Effector CD4-positive, alpha-beta T cell (primary cell): ENCODE results near the gene ADCY5.

Experiments
- DNase-seq: peaks from one replicate; pipeline ENCODE4 v3.0.0-alpha.2; 2020

Gene ADCY5

DNA sequence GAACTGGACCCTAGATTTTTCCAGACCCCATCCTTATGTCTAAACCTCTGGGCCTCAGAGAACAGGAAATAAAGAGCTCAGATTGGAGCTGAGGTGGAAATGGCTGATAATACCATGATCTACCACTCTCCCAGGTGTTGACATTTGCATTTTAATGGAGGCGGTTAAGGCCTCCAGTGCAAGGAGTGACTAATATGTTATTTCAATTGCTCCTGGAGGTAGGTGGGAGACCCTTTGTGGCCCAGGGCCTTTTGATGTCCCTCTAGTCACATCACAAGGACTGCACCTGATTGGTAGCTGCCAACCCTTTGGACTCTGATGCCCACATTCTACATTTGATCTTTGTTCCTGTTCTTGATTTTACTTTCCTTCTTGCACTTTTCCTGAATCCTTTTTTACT lies 9.0 kb upstream of the ADCY5 start:
- DNase-seq: no peak

DNA sequence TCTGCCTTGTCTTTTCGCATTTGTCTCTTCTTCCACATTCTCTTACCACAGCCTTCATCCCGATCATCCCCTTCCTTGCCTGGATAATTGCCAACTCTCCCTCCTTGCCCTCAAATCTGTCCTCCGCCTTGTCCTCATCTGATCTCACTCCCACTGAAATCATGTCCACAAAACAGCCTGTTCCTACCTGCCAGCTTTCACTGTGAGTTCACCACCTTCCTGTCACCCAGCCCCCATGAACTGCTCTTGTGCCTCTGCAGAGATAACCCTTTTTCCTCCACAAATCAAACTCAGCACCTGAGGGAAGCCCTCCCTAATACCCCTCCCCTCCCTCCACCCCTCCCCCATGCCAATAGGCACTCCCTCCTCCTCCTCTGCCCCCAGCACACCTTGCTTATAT lies 4.8 kb upstream of the ADCY5 start:
- no peak for DNase-seq

DNA sequence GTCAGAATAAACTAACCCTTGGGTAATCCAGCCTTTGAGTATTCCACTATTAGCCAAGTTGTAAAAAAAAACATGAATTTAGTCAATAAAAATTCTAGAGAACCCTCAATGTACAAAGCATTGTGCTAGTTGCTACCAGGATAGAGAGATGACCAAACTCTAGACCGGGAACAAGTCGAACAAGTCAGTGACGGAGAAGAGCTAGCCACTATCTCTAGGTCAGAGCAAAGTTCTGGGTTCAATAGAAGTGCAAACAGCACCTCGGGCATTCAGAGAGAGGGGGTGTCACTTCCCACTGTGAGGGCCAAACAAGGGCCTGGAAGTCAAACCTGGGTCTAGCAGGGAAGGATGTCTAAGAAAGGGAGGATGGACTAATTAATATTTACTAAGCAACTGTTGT lies 2.3 kb upstream of the ADCY5 start:
- DNase-seq: no peak

DNA sequence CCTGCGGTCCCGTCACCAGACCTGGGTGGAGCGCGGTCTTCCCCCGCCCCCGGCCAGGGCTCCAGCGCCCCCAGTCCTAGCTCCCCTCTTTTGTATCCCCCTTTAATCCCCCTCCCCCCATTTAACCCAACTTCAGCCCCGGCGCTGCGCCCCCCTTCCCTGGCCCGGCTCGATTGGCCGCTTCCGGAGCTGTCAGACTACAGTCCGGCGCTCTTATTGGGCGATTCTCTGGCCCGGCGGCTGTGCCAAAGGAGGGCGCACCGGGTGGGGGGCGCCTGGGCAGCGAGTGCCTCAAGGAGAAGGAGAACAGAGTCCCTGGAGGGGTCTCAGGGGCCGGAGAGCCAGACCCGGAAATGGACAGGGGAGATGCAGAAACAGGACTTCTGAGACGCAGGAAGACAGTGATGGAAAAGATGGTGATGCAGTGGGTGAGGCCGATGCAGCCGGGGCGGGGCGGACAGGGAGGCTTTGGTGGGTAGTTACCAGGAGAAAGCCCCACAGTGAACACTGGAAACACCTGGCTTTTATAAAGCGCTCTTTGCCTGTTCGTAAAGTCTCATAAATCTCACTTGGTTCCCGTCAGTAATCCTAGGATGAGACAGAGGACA lies 1.2 kb upstream of the ADCY5 start:
- DNase-seq: no peak

DNA sequence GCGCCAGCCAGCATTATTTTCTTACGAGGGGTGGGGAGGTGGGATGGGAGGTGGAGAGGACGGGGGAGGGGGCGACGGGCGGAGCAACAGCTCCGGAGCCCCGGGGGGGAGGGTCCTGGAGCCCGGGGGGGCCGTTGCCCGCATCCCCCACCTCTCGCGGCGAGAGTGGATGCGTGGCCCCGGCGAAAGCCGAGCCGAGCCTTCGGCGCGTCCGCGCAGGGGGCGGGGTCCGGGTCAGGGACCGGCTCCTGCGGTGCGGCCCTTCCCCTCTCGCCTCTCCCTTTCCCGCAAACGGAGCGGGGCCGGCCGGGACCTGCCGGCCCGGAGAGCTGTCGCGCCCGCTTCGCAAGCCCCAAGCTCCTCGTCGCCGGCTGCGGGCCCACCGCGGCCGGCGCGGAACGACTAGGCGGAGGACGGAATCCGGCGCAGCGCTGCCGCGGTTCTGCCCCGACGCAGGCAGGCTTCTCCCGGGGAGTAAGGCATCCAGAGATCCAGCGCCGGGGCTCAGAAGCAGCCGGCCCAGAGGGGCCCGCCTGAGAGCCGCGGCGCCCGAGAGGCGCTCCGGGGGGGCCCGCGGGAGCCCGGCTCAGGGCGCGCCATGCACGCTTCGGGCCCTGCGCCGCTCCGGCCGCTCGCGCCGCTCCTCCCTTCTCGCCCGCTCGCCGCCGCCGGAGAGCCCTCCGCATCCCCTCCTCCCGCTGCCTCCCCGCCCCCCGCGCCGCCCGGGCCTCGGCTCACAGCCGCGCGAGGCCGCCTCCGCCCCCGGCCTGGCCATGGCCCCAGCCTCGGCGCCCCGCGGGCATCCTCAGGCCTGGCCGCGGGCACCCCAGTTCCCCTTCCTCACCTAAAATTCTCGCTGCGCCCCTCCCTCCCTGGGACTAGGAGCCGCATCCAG lies 459 bp upstream of the ADCY5 start:
- DNase-seq: no peak

DNA sequence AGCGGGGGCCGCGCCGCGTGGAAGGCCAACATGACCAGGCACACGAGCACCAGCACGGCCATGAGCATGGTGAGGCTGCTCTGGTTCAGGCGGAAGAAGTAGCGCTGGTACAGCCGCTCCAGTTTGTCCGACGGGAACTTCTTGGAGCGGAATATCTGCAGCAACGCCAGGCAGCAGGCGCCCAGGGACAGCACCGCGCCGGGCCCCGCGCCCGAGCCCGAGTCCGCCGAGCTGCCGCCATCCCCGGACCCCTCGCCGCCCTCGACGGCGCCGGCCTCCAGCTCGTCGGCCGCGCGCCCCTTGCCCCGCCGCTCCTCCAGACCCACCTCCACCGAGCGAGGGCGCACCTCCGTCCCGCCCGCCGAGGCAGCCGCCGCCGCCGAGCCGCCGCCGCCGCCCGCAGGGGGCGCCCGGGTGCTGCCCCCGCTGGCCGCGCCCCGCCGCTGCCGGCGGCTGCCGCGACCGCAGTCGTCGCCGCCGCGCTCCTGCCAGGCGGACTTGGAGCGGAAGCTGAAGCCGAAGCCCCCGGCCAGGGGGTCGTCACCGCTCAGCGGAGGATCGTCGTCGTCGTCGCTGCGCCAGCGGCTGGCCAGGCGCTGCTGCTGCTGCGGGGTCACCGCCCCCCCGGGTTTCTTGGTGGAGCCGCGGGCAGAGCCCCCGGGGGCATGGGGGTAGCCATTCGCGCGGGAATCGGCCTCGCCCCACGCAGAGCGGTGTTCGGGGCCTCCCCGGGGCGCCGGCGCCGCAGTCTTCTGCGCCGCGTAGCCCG lies 957 bp downstream of the ADCY5 start:
- peak; percentile 11 for DNase-seq

DNA sequence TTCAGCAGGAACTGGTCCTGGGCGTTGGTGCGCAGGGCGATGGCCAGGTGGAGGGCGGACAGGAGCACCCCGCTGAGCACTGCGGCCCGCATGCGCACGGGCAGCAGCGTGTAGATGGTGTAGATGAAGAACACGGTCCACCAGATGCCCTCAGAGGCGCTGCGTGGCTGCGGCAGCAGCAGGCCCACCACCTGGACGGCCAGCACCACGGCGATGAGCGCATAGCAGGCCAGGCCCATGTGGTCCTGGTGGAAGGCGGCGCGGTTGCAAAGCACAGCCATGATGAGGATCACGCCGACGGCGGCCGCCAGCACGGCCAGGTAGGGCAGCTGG lies 1.5 kb downstream of the ADCY5 start:
- no peak for DNase-seq

DNA sequence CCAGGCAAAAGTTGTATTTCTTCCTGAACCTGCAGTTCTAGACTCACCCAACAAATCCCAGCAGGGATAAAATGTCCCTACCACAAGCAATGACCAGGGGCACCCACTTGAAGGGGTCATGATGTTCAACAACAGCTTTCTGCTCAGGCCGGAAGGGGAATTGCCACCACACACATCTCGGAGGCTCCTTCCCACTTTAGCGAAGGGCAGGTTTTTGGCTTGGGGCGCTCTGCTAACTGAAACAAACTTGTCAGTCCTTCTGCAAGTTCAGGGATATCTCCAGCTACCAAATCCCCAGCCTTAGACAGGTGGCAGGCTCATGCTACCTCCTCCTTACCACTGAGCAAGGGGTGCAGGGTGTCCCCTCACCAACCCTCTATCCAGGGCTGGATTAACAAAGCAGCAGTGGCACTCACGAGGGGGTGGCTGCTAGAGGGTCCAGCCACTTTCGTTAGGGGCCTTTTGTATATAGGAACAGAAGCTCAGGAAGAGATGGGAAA lies 2.2 kb downstream of the ADCY5 start:
- DNase-seq: no peak

DNA sequence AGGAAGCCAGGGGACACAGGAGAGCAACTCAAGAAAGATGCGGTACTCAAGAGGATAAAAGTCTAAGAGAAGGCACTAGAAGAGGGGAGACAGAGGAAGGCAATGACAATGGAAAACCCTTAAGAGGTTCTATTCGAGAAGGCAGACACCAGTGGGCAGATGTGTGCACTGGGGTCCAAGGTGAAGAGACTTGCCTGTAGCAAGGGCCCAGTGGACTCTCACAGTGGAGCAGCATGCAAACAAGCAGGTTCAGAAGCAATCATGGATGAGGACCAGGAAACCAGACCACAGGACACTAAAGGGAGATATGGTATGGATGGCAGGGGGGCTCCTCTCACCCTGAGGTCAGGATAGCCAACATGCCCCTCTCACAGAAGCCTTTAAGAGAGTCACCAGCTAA lies 2.7 kb downstream of the ADCY5 start:
- DNase-seq: no peak

DNA sequence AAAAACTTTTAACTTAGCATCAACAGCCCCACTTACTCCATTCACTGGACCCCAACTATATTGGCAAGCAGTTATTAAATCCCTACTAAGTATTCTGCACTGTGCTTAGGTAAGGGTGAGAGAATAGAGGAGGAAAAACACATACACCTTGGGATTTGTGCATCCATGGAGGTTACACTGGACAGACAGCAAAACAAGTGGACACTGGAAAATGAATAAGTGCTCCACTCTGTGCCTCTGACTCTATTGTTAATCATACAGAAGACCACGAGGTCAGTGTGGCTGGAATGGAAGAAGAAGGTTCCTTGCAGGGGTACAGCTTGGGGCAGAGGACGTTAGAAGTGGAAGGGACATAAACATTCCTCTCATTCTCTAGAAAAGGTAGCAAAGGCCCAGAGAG lies 3.2 kb downstream of the ADCY5 start:
- DNase-seq: no peak

DNA sequence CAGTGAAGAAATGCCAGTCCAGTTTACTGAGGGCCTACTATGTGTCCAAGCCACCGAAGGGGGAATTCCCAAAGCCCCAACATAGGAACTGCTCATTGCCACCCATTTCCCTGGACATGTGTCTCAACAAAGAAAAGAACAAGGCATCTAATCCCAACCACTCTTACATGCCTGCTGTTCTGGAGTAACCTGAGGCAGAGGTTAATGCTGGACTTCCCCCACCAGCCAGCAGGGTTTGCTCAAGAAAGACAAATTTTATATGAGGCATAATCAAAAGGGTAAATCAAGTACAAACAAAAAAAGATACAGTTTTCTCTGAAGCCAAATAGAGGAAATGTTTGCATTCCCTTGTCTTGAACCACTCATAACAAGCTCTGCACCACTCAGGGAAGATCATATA lies 4.1 kb downstream of the ADCY5 start:
- no peak for DNase-seq

DNA sequence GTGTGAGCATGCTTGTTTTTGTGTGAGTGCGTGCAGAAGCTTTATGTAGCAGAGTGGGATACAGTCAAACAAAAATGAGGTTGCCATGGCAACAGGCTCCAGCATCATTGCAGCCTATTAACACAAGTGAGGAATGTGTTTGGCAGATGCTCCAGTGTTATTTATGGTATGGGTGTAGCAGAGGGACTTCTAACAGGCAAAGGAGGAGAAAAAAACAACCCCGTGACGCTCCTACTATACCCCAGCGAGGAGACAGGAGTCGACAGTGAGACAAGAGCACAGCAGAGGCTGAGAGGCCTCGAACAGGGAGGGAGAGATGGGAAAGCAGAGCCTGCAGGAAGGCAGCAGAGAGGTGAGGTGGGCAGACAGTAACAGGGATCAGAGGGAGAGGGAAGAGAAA lies 4.9 kb downstream of the ADCY5 start:
- no peak for DNase-seq

DNA sequence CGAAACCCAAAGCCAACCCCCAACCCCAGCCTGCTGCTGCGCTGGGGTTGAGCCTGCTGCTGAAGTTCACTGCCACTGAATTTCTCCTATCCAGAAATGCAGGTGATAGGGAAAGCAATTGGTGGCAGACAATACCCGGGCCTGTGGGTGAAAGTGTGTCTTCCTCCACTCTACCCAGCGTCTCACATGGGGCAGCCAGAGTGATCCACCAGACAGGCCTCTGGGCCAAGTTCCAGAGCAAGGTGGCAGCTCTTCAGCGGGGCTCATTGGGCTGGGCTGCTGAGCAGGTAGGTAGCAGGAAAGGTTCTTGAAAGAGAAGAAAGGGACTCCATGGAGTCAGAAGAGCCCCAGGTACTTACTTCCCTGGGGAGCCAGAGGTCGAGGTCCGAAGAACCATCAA lies 6.0 kb downstream of the ADCY5 start:
- no peak for DNase-seq

DNA sequence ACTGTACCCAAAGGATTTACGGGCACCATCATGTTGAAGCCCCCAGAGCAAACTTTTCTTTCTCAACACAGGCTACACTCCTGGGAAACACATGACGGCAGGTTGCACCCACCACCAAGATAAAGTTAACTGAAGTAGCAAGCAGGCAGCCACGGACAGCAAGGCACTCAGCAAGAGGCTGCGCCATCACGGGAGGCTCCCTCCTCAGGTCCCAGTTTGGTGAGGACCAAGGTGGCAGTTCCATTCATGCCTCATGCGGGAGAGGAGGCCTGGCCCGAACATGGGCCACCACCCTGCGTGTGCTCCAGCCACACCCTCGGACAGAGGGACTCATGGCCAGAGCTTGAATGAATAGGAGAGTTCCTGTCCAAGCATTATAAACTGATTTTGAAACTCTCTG lies 6.8 kb downstream of the ADCY5 start:
- no peak for DNase-seq

DNA sequence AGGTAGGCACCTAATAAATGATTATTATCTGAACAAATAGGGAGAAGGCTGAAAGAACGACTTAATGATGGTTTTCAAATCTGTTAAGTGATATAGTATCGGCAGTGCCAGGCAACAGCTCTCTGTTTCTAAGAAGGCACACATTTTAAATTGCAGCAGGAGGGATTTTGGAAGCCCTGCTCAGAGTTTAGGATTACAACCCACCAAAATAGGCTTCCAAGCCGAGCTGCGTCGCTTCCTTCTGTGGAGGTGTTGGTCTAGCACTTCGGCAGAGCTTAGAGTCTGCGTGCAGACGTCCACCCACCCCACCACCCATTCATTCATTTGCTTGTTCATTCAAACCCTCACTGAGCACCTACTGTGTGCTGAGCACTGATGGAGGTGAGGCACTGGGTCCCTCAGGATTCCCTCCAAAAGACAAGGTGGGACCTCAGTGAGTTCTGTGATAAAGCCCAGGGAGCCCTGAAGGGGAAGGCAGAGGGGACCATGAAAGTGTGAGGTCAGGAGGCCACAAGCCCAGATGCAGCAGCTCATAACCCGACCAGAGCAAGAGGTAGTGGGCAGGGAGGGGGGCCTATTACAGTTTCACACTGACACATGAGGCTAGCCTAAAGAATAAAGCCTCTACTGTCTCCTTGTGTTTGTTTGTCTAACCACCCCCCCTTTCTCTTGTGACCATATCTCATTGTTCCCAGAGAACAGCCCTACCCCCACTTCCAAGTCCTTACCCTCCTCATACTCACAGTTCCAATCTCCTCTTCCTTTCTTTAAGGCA lies 8.9 kb downstream of the ADCY5 start:
- no peak for DNase-seq

DNA sequence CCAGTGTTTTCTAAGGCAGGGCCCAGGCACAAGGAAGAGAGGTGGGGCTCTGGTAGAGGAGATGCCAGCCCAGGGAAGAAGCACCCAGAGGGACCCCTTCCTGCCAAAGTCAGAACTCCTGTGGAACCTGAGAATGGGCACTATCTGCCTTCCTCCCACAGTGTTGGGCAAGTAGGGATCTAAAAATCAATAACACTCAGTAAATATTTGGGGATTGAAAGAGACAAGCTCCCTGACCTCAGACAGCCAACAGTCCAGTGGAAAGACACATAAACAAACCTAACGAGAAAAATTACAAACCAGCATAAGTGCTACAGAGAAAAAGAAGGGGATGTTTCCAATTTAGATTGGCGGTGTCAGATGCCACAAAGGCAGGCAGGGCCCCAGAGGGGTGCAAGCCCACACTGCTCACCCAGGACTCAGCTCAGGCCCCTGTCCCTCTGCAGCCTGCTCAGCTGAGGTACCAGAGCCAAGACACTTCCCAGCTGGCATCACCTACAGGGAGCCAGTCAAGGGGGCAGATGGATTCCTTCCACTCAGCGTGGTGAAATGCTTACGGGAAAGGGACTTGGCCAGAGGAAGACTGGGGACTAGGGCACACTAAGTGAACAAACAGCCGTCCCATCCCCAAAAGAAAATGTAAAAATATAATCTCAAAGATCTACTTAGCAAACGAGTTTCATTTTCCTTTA lies 15.9 kb downstream of the ADCY5 start:
- DNase-seq: no peak

DNA sequence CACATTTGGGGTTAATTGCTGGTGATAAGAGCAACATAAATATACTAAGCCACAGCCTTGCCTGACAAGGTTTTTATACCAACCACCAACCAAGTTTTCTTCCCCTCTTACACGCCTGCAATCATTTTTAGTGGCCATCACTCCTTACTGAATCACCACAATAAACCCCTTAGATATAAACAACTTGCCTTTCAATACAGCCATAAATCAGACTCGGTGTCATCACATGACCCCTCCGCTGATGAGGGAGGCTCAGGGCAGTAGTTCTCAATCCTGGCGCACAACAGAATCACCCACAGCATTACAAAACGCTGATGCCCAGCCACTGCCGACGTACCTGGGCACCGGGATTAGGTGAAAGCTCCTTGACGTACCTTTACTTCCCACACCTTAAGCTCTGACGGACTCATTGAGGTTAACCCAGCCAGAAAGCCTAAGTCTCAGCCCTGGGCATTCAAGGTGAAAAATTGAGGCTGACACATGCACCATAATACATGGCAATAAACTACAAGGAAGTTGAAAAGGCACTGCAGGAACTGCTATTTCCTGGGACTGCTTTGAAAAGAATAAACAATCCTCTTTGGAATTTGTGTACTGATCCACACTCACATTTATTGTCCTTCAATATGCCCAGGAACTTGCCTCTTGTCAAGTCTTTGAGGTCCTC lies 17.1 kb downstream of the ADCY5 start:
- DNase-seq: no peak

DNA sequence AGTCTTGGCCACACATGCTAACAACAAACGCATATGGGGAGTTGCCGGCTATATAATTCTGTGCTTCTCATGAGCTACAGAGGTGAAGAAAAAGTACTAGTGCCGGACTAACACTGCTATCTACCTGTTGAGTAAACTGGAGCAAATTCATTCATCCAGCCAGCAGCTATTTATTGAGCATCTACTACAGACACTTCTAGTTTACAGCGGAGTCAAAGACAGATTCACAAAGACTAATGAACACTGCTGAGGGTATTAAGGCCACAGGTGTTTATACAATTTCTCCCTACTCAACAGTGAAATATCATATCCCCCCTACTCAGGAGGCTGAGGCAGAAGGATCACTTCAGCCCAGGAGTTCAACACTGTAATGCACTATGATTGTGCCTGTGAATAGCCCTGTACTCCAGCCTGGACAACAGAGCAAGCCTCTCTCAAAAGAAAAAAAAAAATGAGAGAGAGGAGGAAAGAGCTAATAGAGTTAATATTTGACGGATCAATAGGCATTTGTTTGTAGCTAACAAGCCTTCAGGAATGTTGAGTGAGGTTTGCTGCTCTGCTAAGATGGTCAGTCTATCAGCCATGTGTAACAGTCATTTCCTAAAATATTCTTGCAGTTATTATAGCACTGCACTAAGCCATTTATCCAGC lies 17.8 kb downstream of the ADCY5 start:
- DNase-seq: no peak

DNA sequence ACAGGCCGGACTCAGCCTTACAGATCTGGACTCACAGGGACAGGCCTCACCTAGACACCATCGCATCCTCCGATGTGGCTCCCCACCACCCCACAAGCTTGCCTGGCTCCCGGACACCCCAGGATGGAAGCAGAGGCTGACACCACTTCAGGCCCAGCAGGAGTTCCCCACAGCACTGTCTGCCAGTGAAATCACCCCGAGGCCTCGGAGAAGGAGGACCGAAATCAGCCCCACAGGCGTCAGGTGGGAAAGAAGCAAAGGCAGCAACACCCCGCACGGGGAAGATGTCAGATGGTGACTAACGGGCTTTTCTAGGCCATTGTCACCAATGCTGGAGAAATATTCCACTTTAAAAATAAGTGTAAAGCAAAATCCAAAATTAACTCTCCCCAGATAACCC lies 18.6 kb downstream of the ADCY5 start:
- no peak for DNase-seq

DNA sequence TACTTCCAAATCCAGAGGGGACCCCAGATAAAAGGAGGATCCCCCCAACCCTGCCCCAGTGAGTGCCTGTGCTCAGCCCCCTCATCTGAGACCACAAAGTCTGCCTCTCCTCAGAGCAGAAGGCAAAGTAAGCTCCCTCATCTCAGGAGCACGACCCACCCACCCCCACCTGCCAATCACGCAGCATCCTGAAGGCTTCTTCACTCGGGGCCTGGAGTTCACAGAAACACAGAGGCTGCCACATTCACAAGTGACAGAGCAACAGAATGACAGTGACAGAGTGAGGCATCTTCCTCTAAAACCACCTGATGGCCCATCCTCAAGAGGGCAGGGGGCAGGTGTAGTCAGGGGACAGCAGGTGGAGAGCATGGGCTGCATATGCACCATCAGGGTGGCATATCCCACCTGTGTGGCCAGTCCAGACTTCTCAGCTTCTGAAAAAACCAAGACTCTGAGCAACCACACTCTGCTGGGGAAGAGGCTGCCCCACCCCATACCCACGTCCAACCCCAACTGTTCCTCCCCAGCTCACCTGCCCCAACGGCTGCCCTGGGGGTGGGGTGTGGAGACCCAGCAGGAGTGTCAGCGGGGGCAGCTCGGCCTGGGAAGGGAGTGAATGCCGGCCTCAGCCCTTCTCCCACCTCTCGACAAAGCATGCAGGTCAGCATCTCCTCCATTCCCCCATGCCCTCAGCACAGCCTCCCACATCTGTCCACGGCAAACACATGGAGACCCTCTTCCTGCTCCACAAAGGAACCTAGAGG lies 19.3 kb downstream of the ADCY5 start:
- no peak for DNase-seq
